MCF 10A (cell line): ENCODE data around the gene SETD5. TPM values are rescaled to one million over a fixed set of nuclear protein-coding genes. Genes with fewer than 3 reads are reported as not detected.

ENCODE experiments used
- BruUV-seq: library from RNA; stranded (reverse); fragments of 400-500 nt; replicated peaks from 2 replicates; lab custom pipeline; 2021; lab: Mats Ljungman, UMichigan
- CTCF ChIA-PET: fragments of 300-600 bp; sonication (Branson Sonifier 250); formaldehyde crosslinking; extraction: SDS; loops from one replicate; lab custom pipeline; 2021; ENCODE audit warnings: antibody characterized with exemption, inconsistent platforms; lab: Yijun Ruan, JAX
- POLR2A ChIA-PET: fragments of 300-600, 350-650 bp; sonication (Branson Sonifier 250); formaldehyde crosslinking; extraction: SDS; loops from one replicate; lab custom pipeline; 2020; ENCODE audit warnings: antibody characterized with exemption, inconsistent platforms; lab: Yijun Ruan, JAX
- DNase-seq: peaks from one replicate; pipeline ENCODE4 v3.0.0-alpha.2; 2018; ENCODE audit not compliant: unreplicated experiment
- H3K27ac Mint-ChIP-seq: one replicate; pipeline ENCODE4 v1.8.0; 2022; ENCODE audit warnings: mild to moderate bottlenecking, low read depth, mixed read lengths; ENCODE audit not compliant: unreplicated experiment
- H3K27me3 Mint-ChIP-seq: one replicate; pipeline ENCODE4 v1.8.0; 2022; ENCODE audit warnings: mixed read lengths; ENCODE audit not compliant: insufficient read depth, unreplicated experiment
- H3K36me3 Mint-ChIP-seq: one replicate; pipeline ENCODE4 v1.8.0; 2022; ENCODE audit warnings: mild to moderate bottlenecking, moderate library complexity, mixed read lengths; ENCODE audit not compliant: insufficient read depth, unreplicated experiment
- H3K4me1 Mint-ChIP-seq: one replicate; pipeline ENCODE4 v1.8.0; 2022; ENCODE audit warnings: mixed read lengths; ENCODE audit not compliant: insufficient read depth, unreplicated experiment
- H3K4me3 Mint-ChIP-seq: one replicate; pipeline ENCODE4 v1.8.0; 2022; ENCODE audit warnings: mild to moderate bottlenecking, moderate library complexity, mixed read lengths; ENCODE audit not compliant: unreplicated experiment
- H3K9me3 Mint-ChIP-seq: one replicate; pipeline ENCODE4 v1.8.0; 2022; ENCODE audit warnings: mixed read lengths; ENCODE audit not compliant: unreplicated experiment
- intact Hi-C: fragments of 100-400 bp; cut with micrococcal nuclease; formaldehyde crosslinking; loops from 2 replicates; pipeline ENCODE4 v1.14.1; 2022
- total RNA-seq: library from RNA; stranded (reverse); gene quantifications from 2 replicates; pipeline ENCODE4 v1.2.3, GENCODE V29; 2022
- TF ChIP-seq, protein P1 (sequence below): fragments of 200-600 bp; IDR thresholded peaks from one replicate; pipeline ENCODE4 v1.8.0; 2022; ENCODE audit warnings: antibody characterized with exemption, mild to moderate bottlenecking; ENCODE audit not compliant: unreplicated experiment

SETD5 gene
- total RNA-seq, 1 experiment from 2014 or later, result 149 TPM

DNA sequence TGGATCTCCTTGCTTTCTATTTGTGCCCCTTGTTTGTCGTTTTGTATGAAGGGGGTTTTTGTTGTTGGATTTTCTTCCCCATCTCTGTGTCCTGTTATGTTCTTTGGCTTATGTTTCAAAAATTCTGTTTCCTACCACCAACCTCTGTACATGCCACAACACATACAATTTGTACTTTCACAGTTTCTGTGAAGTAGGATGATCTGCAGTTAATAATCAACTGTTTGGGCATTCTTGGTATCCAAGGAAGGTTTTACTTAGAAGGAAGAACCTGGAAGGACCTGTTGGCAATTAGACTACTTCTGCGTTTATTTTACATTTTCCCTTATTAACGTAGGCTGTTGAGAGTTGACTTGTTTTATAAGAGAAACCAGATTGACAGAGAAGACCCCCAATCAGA lies 8.3 kb downstream of the SETD5 start:
- CTCF ChIA-PET, result no interaction called here
- Mint-ChIP-seq H3K27ac (peak overlapping the region; percentile 24), H3K36me3 (peaks cover 9% of the 10 kb centered on the region), H3K9me3 (peaks cover 7% of the 10 kb centered on the region), H3K4me3 (no peak overlapping the region), H3K27me3 (no peaks in the 10 kb centered on the region), H3K4me1 (peaks cover 48% of the 10 kb centered on the region)
- no TSS peak for BruUV-seq
- POLR2A ChIA-PET, result interaction anchor here (0.5 to 4.1 kb wide), 5 partner anchors 10 to 43 kb away, joined by 3 to 67 read pairs (median 15); partner anchors contain the start of gene THUMPD3
- no peak for DNase-seq
- intact Hi-C loops, result no loop called here
- TF ChIP-seq, protein P1, sequence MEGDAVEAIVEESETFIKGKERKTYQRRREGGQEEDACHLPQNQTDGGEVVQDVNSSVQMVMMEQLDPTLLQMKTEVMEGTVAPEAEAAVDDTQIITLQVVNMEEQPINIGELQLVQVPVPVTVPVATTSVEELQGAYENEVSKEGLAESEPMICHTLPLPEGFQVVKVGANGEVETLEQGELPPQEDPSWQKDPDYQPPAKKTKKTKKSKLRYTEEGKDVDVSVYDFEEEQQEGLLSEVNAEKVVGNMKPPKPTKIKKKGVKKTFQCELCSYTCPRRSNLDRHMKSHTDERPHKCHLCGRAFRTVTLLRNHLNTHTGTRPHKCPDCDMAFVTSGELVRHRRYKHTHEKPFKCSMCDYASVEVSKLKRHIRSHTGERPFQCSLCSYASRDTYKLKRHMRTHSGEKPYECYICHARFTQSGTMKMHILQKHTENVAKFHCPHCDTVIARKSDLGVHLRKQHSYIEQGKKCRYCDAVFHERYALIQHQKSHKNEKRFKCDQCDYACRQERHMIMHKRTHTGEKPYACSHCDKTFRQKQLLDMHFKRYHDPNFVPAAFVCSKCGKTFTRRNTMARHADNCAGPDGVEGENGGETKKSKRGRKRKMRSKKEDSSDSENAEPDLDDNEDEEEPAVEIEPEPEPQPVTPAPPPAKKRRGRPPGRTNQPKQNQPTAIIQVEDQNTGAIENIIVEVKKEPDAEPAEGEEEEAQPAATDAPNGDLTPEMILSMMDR, result no peak

DNA sequence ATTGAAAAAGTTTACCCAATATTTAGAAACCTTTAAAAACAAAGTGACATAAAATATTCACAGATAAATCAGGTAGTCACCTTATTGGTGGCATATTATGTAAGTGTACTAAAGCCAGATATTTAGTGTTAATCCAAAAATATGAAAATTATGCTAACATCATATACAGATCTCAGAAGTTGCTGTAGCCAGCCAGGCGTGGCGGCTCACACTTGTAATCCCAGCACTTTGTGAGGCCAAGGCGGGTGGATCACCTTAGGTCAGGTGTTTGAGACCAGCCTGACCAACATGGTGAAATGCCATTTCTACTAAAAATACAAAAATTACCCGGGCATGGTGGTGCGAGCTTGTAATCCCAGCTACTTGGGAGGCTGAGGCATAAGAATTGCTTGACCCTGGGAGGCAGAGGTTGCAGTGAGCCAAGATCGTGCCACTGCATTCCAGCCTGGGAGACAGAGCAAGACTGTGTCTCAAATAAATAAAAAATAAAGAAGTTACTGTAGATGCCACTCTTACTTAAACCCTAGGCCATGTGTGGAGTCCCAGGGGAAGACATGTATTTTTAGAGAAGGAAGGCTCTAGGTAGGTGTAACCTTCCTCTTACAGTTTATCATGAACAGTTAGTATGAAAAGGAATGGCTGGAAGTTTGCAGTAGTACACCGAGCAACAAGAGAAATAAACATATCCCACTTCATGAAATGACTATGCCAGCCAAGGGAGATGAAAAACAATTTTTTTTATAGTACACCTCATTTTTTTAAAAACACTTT lies 9.6 kb downstream of the SETD5 start:
- H3K4me3 Mint-ChIP-seq, result no peak overlapping the region
- ChIA-PET CTCF (interaction anchor here (0.7 to 0.8 kb wide), 2 partner anchors 9 kb away, joined by 3 to 7 read pairs; partner anchors contain the start of gene SETD5), POLR2A (interaction anchor here (0.8 to 1.5 kb wide), 4 partner anchors 10 to 16 kb away, joined by 3 to 6 read pairs (median 5); no protein-coding TSS in a partner anchor)
- peaks cover 7% of the 10 kb centered on the region for H3K9me3 Mint-ChIP-seq
- no peak overlapping the region for H3K27ac Mint-ChIP-seq
- intact Hi-C loops, result no loop called here
- peaks cover 9% of the 10 kb centered on the region for H3K36me3 Mint-ChIP-seq
- H3K27me3 Mint-ChIP-seq, result no peaks in the 10 kb centered on the region
- H3K4me1 Mint-ChIP-seq, result peaks cover 35% of the 10 kb centered on the region
- TF ChIP-seq, protein P1, result no peak
- no TSS peak for BruUV-seq
- DNase-seq, result no peak

DNA sequence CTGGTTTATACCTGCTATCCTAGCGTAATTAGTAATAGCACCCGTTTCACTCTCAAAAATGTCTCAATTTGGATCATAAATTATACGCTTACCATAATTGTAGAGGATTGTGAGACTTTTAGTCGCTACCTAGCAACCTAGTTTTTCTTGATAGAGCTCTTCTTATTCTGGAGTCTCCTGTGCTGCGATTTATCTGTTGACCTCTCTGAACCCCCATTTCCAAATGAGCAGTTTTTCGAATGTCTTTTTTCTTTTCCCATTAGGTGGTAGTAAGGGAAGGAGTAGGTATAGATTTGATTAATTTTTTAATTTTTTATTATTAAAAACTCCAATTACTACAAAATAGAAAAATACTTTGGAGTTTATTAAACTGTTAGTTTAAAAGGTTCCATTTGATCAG lies 10.6 kb downstream of the SETD5 start:
- no TSS peak for BruUV-seq
- DNase-seq, result no peak
- ChIA-PET POLR2A (interaction anchor here (0.8 to 1.5 kb wide), 4 partner anchors 11 to 444 kb away, joined by 4 to 10 read pairs (median 6); no protein-coding TSS in a partner anchor), CTCF (no interaction called here)
- TF ChIP-seq, protein P1, result no peak
- H3K4me3 Mint-ChIP-seq, result no peak overlapping the region
- H3K9me3 Mint-ChIP-seq, result peaks cover 7% of the 10 kb centered on the region
- H3K36me3 Mint-ChIP-seq, result peaks cover 9% of the 10 kb centered on the region
- H3K27me3 Mint-ChIP-seq, result no peaks in the 10 kb centered on the region
- peaks cover 25% of the 10 kb centered on the region for H3K4me1 Mint-ChIP-seq
- H3K27ac Mint-ChIP-seq, result no peak overlapping the region
- intact Hi-C loops, result no loop called here

DNA sequence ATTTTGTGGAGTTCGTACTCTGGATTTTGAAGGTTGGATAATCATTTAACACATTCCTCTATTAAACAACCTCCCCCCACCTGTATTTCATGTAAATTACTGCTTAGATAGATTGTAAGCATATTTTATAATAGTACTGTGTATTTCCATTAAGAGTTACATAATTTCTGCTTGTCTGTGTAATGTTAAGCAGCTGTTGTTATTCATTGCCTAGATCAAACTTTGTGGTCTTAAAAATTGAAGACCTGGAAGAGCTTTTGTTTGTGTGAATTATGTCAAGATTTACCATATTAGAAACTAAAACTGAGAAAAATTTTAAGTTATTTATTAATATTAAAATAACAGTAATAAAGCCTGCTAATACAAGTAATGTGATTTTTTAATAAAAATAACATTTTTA lies 11.1 kb downstream of the SETD5 start:
- H3K4me3 Mint-ChIP-seq, result no peak overlapping the region
- DNase-seq, result no peak
- no peak overlapping the region for H3K27ac Mint-ChIP-seq
- intact Hi-C loops, result no loop called here
- peaks cover 24% of the 10 kb centered on the region for H3K4me1 Mint-ChIP-seq
- H3K36me3 Mint-ChIP-seq, result peaks cover 9% of the 10 kb centered on the region
- no TSS peak for BruUV-seq
- ChIA-PET CTCF (no interaction called here), POLR2A (interaction anchor here (0.8 to 1.5 kb wide), 3 partner anchors 12 to 444 kb away, joined by 4 to 10 read pairs (median 6); no protein-coding TSS in a partner anchor)
- no peaks in the 10 kb centered on the region for H3K27me3 Mint-ChIP-seq
- TF ChIP-seq, protein P1, result no peak
- H3K9me3 Mint-ChIP-seq, result peaks cover 7% of the 10 kb centered on the region
